ENCODE results near the gene CD8B.

- no peak for TF ChIP-seq ATF6 (CRISPR knock-in tag; IDR thresholded peaks at IDR 0.05)
- no peak for TF ChIP-seq THAP12 (CRISPR knock-in tag; IDR thresholded peaks at IDR 0.05)
- TF ChIP-seq RAD51 (IDR thresholded peaks at IDR 0.05; ENCODE audit: borderline replicate concordance, low read depth) = no peak
- TF ChIP-seq, protein P1, sequence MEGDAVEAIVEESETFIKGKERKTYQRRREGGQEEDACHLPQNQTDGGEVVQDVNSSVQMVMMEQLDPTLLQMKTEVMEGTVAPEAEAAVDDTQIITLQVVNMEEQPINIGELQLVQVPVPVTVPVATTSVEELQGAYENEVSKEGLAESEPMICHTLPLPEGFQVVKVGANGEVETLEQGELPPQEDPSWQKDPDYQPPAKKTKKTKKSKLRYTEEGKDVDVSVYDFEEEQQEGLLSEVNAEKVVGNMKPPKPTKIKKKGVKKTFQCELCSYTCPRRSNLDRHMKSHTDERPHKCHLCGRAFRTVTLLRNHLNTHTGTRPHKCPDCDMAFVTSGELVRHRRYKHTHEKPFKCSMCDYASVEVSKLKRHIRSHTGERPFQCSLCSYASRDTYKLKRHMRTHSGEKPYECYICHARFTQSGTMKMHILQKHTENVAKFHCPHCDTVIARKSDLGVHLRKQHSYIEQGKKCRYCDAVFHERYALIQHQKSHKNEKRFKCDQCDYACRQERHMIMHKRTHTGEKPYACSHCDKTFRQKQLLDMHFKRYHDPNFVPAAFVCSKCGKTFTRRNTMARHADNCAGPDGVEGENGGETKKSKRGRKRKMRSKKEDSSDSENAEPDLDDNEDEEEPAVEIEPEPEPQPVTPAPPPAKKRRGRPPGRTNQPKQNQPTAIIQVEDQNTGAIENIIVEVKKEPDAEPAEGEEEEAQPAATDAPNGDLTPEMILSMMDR (IDR thresholded peaks at IDR 0.05 in 2 of 3, conservative IDR thresholded peaks at IDR 0.05 in 1 of 3; ENCODE audit: insufficient read depth in 2 of 3, low read depth in 1 of 3, low read length in 3 of 3) = no peak
- TF ChIP-seq E2F1 (CRISPR knock-in tag; IDR thresholded peaks at IDR 0.05) = no peak
- no peak for TF ChIP-seq EZH2 (IDR thresholded peaks at IDR 0.05; ENCODE audit: borderline replicate concordance, low read depth, low read length)
- TF ChIP-seq EP300 (IDR thresholded peaks at IDR 0.05; ENCODE audit: low read length) = no peak
Observed at GRCh38 chr2:86788165-86788564, 73.5 kb downstream of the CD8B start.

Data from K562 (cell line).